Neural cell (in vitro differentiated cells): ENCODE data around the gene IFNA21.
"Not testable (repeated sequence)": the region's sequence is repeated elsewhere in the genome, so short reads cannot be mapped to it uniquely, and the experiment has no call there.

Experiments used
- EP300 ChIP-seq: fragments of 450-650 bp; conservative IDR thresholded peaks from 2 replicates; pipeline ENCODE4 v1.6.1; 2014; ENCODE audit warnings: antibody characterized with exemption, mild to moderate bottlenecking, moderate library complexity; ENCODE audit not compliant: poor library complexity, severe bottlenecking
- EZH2 ChIP-seq: fragments of 200-600, 300-800 bp; shearing (Covaris generic), sonication (generic); IDR thresholded peaks from 2 replicates; pipeline ENCODE4 v1.6.1; 2014; ENCODE audit warnings: antibody characterized with exemption, low read length, borderline replicate concordance, mild to moderate bottlenecking; ENCODE audit not compliant: insufficient read depth, poor library complexity, severe bottlenecking
- MXI1 ChIP-seq: fragments of 450-650 bp; conservative IDR thresholded peaks from 2 replicates; pipeline ENCODE4 v1.6.1; 2014; ENCODE audit warnings: antibody characterized with exemption, mild to moderate bottlenecking; ENCODE audit not compliant: poor library complexity, severe bottlenecking
- TF ChIP-seq, protein P1 (sequence below): fragments of 450-650 bp; IDR thresholded peaks from 2 replicates; pipeline ENCODE4 v1.5.1; 2014; ENCODE audit warnings: antibody characterized with exemption, mild to moderate bottlenecking, moderate library complexity; ENCODE audit not compliant: poor library complexity, severe bottlenecking

DNA sequence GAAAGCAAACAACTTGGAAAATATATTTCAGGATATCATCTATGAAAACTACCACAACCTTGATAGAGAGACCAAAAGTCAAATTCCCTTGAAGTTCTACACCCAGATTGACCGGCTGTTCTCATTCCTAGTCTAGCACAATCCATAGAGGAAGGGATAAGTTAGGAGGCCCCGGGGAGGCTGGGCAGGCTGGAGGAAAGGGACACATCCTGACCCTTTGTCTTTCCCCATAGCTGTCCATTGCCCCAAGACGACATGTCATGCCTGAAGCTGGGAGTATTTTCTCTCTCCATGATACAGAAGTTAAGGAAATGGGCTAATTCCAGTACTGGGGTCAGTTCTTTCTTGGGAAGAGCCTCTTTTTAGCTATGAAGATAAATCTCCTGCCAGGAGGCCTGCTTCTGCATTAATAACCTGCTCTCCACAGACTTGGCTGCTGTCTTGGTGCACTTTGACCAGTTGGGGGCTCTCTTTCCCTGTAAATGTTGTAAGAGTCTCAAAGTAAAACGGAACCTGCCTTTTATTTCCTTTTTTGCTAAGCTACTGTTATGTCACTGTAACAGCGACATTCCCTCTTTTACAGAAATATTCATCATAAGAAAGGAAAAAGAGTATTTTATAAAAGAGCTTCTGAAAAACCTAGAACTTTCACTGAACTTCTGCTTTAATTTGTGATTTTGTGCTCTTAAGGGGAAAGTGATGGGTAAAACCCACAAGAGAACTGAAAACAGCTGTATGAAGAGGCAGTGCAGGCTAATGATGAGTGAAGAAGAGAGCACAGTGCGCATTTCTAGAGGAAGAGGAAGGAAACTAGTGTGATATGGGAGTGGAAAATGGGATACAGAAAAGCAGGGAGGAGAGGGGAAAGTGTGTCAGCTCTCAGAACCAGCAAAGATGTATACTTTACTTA, 28.7 kb upstream of the IFNA21 start:
- TF ChIP-seq, protein P1, sequence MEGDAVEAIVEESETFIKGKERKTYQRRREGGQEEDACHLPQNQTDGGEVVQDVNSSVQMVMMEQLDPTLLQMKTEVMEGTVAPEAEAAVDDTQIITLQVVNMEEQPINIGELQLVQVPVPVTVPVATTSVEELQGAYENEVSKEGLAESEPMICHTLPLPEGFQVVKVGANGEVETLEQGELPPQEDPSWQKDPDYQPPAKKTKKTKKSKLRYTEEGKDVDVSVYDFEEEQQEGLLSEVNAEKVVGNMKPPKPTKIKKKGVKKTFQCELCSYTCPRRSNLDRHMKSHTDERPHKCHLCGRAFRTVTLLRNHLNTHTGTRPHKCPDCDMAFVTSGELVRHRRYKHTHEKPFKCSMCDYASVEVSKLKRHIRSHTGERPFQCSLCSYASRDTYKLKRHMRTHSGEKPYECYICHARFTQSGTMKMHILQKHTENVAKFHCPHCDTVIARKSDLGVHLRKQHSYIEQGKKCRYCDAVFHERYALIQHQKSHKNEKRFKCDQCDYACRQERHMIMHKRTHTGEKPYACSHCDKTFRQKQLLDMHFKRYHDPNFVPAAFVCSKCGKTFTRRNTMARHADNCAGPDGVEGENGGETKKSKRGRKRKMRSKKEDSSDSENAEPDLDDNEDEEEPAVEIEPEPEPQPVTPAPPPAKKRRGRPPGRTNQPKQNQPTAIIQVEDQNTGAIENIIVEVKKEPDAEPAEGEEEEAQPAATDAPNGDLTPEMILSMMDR: peak; percentile 64
- not testable (repeated sequence) for TF ChIP-seq EP300, EZH2, MXI1
